Keratinocyte (primary cell): Measurements from ENCODE around the gene PNKD. TPM values are rescaled to one million over a fixed set of nuclear protein-coding genes. Genes with fewer than 3 reads are reported as not detected.

Experiments used
- DNase-seq: peaks from one replicate; pipeline ENCODE4 v3.0.0-alpha.2; 2011; ENCODE audit warnings: low read depth, missing footprints, low spot score
- FAIRE-seq: peaks from 2 replicates; lab custom pipeline; 2011; peaks lifted over from hg19 to GRCh38; lab: Jason Lieb, UNC
- H2AFZ ChIP-seq: 2 replicates; pipeline ENCODE4 v1.6.0; 2012; ENCODE audit warnings: low read length, control low read depth, inconsistent platforms; ENCODE audit not compliant: control insufficient read depth
- H3K27ac ChIP-seq: 2 replicates; pipeline ENCODE4 v1.5.1; 2011; ENCODE audit warnings: low read length; ENCODE audit not compliant: control insufficient read depth, insufficient read depth
- H3K27me3 ChIP-seq: 3 replicates; pipeline ENCODE4 v1.6.0; 2011; ENCODE audit warnings: low read length; ENCODE audit not compliant: control insufficient read depth, insufficient read depth; ENCODE audit errors: extremely low read depth
- H3K36me3 ChIP-seq, 2 experiments: 2 replicates in 1 of 2; 3 replicates in 1 of 2; pipeline ENCODE4 v1.5.1; 2011; ENCODE audit warnings: low read length in 2 of 2, mild to moderate bottlenecking in 1 of 2; ENCODE audit not compliant: control insufficient read depth in 2 of 2, insufficient read depth in 2 of 2; ENCODE audit errors: extremely low read depth in 1 of 2
- H3K4me1 ChIP-seq: 3 replicates; pipeline ENCODE4 v1.5.1; 2011; ENCODE audit warnings: low read length; ENCODE audit not compliant: control insufficient read depth, insufficient read depth; ENCODE audit errors: extremely low read depth
- H3K4me2 ChIP-seq: 3 replicates; pipeline ENCODE4 v1.6.0; 2011; ENCODE audit warnings: low read depth, low read length; ENCODE audit not compliant: control insufficient read depth, insufficient read depth; ENCODE audit errors: extremely low read depth
- H3K4me3 ChIP-seq, 3 experiments: fragments of 200-600 bp in 1 of 3; sonication (generic) in 1 of 3; 2 replicates in 2 of 3; 3 replicates in 1 of 3; pipeline ENCODE4 v1.5.1; 2011 to 2016; ENCODE audit warnings: low read length in 3 of 3, mild to moderate bottlenecking in 3 of 3, control low read depth in 2 of 3, inconsistent platforms in 1 of 3, low read depth in 1 of 3, mixed read lengths in 1 of 3, mixed run types in 1 of 3, moderate library complexity in 1 of 3; ENCODE audit not compliant: control insufficient read depth in 2 of 3, insufficient read depth in 2 of 3; ENCODE audit errors: extremely low read depth in 1 of 3
- H3K79me2 ChIP-seq: 2 replicates; pipeline ENCODE4 v1.6.0; 2012; ENCODE audit warnings: low read length; ENCODE audit not compliant: control insufficient read depth, insufficient read depth
- H3K9ac ChIP-seq: 3 replicates; pipeline ENCODE4 v1.6.0; 2011; ENCODE audit warnings: low read length; ENCODE audit not compliant: control insufficient read depth, insufficient read depth; ENCODE audit errors: extremely low read depth
- H3K9me1 ChIP-seq: 3 replicates; pipeline ENCODE4 v1.6.0; 2011; ENCODE audit warnings: low read length; ENCODE audit not compliant: control insufficient read depth, insufficient read depth; ENCODE audit errors: extremely low read depth
- H3K9me3 ChIP-seq: 2 replicates; pipeline ENCODE4 v1.5.1; 2012; ENCODE audit warnings: low read depth, low read length; ENCODE audit not compliant: control insufficient read depth
- H4K20me1 ChIP-seq: 3 replicates; pipeline ENCODE4 v1.6.0; 2011; ENCODE audit warnings: low read length; ENCODE audit not compliant: control insufficient read depth, insufficient read depth; ENCODE audit errors: extremely low read depth
- CTCF ChIP-seq, 3 experiments: IDR thresholded peaks in 1 of 3; conservative IDR thresholded peaks in 1 of 3; optimal IDR thresholded peaks in 1 of 3; 2 replicates in 2 of 3; 3 replicates in 1 of 3; pipeline versions ENCODE3 to v1.5.1; 2011; ENCODE audit warnings: low read length in 3 of 3, mild to moderate bottlenecking in 3 of 3, moderate library complexity in 2 of 3, control low read depth in 1 of 3, inconsistent platforms in 1 of 3; ENCODE audit not compliant: insufficient read depth in 2 of 3; ENCODE audit errors: extremely low read depth in 1 of 3
- EZH2 ChIP-seq: IDR thresholded peaks from one replicate; pipeline ENCODE4 v1.6.1; 2012; ENCODE audit warnings: inconsistent platforms, mild to moderate bottlenecking, low read length, moderate library complexity
- dilution Hi-C: fragments of 300-500 bp; cut with MboI; formaldehyde crosslinking; loops from one replicate; pipeline ENCODE4 v1.7.0; 2020; ENCODE audit warnings: low sequenced_read_pairs; ENCODE audit not compliant: extremely low pct_ligation_motif_present
- polyA plus RNA-seq, 5 experiments: library from polyadenylated mRNA; depleted of rRNA in 3 of 5; stranded (reverse) in 3 of 5; stranded (forward) in 1 of 5; unstranded in 1 of 5; fragments of >200 nt; gene quantifications; 1 replicate in 1 of 5; 2 replicates in 3 of 5; 3 replicates in 1 of 5; pipeline versions ENCODE4 v1.2.1 to v1.2.3, GENCODE V29; 2011 to 2012; ENCODE audit warnings: missing spikeins in 2 of 5, low read depth in 1 of 5, low replicate concordance in 1 of 5

Gene PNKD
- polyA plus RNA-seq, 1 donor (not counting 4 experiments of a cell fraction or from before 2014, with no cell fraction given) = 22.8 TPM

GRCh38 chr2:218229239-218229638, 41.1 kb upstream of the PNKD start:
- no peaks in the 10 kb centered on the region for H3K27me3 ChIP-seq
- H3K9me1 ChIP-seq = no peaks in the 10 kb centered on the region
- no peaks in the 10 kb centered on the region for H3K9me3 ChIP-seq
- H3K4me3 ChIP-seq = peak overlapping the region in 1 of 3 experiments; percentile 3
- FAIRE-seq = no peak
- H2AFZ ChIP-seq = no peak overlapping the region
- H3K4me1 ChIP-seq = peaks cover 31% of the 10 kb centered on the region
- TF ChIP-seq EZH2 (no peak), CTCF (optimal IDR thresholded peaks at IDR 0.05 in 1 of 3, IDR thresholded peaks at IDR 0.05 in 1 of 3, conservative IDR thresholded peaks at IDR 0.05 in 1 of 3; ENCODE audit: extremely low read depth in 1 of 3, insufficient read depth in 2 of 3, low read length in 3 of 3) (no peak)
- peak overlapping the region; percentile 65 for H3K4me2 ChIP-seq
- dilution Hi-C loops = no loop called here
- peaks cover 67% of the 10 kb centered on the region for H3K79me2 ChIP-seq
- DNase-seq = no peak
- H3K36me3 ChIP-seq = peaks cover 35 to 37% of the 10 kb centered on the region in 2 experiments
- H3K27ac ChIP-seq = peak overlapping the region; percentile 73
- H4K20me1 ChIP-seq = peaks cover 32% of the 10 kb centered on the region
- H3K9ac ChIP-seq = no peak overlapping the region

GRCh38 chr2:218229851-218230250, 40.5 kb upstream of the PNKD start:
- Histone ChIP-seq H2AFZ (no peak overlapping the region), H3K79me2 (peaks cover 66% of the 10 kb centered on the region), H3K4me2 (peak overlapping the region; percentile 65), H3K27ac (peak overlapping the region; percentile 73), H3K4me1 (peaks cover 31% of the 10 kb centered on the region), H3K9ac (peak overlapping the region; percentile 30), H3K9me1 (no peaks in the 10 kb centered on the region), H4K20me1 (peaks cover 26% of the 10 kb centered on the region), H3K36me3 (peaks cover 37% of the 10 kb centered on the region in 2 experiments), H3K9me3 (no peaks in the 10 kb centered on the region), H3K4me3 (peak overlapping the region in 2 of 3 experiments; percentile 3 to 21), H3K27me3 (no peaks in the 10 kb centered on the region)
- peak; percentile 9 for FAIRE-seq
- dilution Hi-C loops = no loop called here
- TF ChIP-seq EZH2 (no peak), CTCF (optimal IDR thresholded peaks at IDR 0.05 in 1 of 3, IDR thresholded peaks at IDR 0.05 in 1 of 3, conservative IDR thresholded peaks at IDR 0.05 in 1 of 3; ENCODE audit: extremely low read depth in 1 of 3, insufficient read depth in 2 of 3, low read length in 3 of 3) (no peak)
- no peak for DNase-seq
